Activated CD8-positive, alpha-beta memory T cell treated with anti-CD3 and anti-CD28 coated beads, Interleukin-2, amount 50 U/mL, for 48 hours (primary cell): ENCODE measurements around the gene GPC5.
"Not testable (repeated sequence)": the region's sequence is repeated elsewhere in the genome, so short reads cannot be mapped to it uniquely, and the experiment has no call there.

ENCODE experiments used
- DNase-seq: peaks from one replicate; pipeline ENCODE4 v3.0.0-alpha.2; 2020

GPC5 gene

DNA sequence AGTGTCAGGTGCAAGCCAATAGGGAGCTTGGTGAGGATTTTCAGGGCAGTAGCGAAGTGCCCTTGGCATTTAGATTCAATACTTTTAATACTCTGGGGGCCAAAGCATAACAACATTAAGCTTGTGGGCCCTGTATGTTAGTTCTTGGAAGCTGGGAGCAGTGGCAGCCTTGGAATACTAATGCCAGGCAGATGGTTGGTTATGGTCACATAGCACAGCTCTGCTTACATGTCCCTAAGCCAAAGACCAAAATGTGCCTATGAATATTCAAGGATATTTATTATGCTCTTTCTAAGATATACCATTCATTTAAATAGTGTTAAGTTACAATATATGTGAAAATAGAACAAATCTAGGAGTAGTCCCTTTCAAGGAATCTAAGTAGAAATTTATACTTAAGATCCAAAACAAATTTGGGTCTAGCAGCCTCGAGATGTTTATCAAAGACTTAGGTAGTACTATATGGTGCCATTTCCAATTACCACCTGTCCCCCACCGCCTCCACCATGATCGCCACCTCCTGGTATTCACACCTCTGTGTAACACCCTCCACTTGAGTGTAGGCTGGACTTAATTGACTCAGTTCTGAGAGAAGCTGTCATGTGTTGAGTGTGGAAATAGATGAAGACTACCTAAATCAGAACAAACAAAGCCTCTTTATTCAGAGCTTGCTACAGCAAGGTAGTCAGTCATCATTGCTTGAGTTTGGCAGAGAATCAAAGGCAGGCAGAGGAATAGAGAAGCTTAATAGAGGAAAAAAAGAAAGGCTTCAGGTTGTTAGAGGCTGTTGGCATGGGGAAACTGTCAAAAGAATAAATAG, 261.0 kb downstream of the GPC5 start:
- DNase-seq, result no peak

DNA sequence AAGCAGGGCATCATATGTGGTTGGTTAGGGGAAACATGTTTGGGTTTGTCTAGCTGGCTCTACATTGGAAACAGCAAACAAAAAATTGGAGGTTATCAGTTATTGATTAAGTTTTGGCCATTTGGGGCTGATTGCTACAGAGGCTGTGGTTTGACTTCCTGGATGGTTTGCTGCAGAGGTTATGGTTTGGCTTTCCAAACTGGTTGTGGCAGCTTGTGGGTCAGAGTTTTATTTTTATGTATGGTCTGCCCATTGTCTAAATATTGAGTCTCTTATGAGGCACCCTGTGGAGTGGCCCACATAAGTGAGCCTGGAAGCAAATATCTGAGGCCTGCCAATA, 261.6 kb downstream of the GPC5 start:
- no peak for DNase-seq

DNA sequence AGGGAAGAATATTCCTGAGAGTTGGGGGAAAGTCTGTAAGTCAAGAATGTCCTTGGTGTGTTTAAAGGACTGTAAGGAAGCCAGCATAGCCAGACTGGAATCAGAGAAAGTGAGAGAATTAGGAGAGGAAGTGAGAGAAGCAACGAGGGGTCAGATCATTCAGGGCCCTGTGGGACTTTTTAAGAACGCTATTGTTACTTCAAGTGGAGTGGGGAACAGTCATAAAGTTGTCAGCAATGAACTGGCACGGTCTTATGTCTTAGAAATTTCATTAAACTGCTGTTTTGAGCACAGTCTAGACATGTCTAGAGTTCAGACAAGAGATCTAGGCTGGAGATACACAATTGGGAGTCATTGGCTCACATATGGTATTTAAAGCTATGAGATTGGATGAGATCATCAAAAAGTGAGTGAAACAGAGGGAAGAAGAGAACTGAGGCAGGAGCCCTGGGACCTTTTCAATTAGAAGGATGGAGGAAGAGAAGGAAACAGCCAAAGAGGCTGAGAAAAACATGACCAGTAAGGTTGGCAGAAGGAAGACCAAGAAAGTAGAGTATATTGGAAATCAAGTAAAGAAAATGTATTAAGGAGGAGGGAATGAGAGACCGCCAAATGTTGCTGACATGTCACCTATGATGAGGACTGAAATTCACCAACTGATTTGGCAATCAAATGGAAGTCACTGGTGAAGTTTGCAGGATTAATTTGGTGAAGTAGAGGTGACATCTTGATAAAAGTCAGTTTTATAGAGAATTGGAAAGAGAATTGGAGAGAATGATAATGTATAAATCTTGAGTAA, 263.5 kb downstream of the GPC5 start:
- no peak for DNase-seq

DNA sequence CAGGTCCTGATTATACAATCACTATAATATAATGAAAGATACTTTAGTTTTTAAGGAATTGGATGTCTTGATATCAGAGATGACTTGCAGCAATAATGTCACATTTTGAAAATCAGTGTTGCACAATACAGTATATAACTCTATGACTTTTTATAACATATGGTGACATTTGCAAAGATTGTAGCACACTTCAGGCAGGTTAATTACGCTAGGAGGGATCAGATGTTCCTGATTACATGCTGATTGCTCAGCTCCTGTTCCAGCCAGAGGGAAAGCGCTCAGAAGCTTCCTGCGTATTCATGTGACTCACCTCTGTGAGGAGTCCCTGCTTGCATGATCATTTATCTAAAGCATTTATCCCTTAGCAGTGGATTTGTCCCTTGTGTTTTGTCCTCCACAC, 265.6 kb downstream of the GPC5 start:
- no peak for DNase-seq

DNA sequence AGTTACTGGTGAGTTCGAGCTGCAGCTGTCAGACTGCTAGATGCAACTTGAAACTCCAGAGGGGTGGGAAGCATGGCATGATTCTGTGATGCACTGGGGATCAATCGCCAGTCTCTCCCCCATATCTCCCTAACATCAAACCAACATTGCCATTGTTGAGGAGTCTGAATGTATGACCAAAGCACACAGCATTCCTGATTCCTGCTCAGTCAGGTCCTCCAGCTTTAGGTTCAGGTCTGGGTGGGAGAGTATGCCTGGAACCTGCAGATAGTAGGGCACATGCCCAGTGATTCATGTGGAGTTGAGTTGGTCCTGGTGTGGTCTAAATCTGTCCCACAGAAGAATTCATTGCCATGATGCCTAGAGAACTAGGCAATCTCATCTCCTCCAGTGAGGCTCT, 269.1 kb downstream of the GPC5 start:
- no peak for DNase-seq

DNA sequence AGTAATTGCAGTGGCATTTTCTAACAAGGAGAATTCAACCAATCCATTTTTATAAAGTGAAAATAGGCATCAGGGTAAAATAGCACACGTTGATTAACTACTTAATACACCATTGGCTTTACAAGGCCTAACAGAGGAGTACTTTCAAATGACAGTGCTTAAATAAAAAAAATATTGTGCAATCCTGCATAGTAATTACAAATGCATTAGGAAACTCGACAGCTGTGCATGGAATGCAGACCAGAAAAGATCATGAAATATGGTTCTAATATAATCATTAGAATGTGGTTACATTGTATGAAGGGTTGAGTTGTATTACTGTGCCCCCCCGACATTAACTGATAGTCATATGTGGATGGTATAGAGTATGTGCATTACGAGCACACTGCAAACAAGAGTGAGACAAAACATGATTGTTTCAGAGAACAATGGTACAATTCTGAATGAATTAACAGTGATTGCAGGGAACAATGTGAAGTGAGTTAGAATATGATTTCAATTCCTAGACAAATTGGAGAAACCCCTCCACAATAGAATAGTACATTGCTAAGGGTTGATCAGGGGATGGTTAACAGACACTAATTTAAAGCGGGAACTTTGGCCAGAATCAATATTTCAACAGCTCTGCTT, 270.6 kb downstream of the GPC5 start:
- no peak for DNase-seq

DNA sequence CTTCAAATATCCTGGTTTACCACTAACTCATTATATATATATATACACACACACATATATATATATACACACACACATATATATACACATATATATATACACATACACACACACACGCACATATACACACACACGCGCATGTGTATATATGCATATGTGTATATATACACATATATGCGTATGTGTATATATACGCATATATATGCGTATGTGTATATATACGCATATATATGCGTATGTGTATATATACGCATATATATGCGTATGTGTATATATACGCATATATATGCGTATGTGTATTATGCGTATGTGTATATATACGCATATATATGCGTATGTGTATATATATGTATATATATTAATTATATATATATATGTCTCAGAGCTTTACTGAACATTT, 275.9 kb downstream of the GPC5 start:
- not testable (repeated sequence) for DNase-seq

DNA sequence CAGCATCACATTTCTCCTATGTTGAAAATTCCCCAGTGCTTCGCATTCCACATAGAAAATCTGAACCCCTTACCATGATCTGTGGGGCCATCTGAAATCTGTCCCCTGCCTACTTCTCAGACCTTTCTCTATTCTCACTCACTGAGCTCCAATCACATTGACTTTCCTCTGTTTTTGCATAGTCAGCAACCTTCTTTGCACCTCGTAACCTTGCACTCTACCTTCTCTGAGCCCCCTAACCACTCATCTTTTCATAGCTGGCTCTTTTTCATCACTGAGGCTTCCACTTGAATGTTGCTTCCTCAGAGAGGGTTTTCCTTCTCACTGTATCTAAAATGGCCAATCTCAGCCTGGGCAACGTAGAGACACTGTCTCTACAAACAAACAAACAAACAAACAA, 286.3 kb downstream of the GPC5 start:
- DNase-seq, result no peak

DNA sequence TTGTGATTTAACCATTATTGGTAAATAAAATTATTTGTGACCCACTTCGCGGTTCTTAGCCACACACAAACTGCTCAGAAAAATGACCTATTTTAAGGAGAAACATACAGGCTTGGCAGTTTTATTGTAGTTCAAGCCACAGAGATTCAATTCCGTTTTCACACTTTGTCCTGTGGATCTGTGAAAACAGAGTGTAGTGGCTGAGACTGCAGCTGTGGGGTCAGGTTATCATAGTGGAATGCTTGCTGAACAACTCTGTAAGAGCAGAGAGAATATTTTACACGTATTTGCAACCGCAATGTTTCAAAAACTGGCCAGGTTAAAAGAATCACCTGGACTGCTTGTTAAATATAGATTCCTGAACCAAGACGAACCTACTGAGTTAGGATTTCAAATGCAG, 292.5 kb downstream of the GPC5 start:
- no peak for DNase-seq

DNA sequence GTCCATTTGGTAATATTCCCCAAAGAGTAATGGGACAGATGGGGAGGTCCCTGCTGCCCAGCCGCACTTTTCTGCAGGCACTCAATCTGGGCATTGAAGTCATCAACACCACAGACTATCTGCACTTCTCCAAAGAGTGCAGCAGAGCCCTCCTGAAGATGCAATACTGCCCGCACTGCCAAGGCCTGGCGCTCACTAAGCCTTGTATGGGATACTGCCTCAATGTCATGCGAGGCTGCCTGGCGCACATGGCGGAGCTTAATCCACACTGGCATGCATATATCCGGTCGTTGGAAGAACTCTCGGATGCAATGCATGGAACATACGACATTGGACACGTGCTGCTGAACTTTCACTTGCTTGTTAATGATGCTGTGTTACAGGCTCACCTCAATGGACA, 295.0 kb downstream of the GPC5 start:
- no peak for DNase-seq

DNA sequence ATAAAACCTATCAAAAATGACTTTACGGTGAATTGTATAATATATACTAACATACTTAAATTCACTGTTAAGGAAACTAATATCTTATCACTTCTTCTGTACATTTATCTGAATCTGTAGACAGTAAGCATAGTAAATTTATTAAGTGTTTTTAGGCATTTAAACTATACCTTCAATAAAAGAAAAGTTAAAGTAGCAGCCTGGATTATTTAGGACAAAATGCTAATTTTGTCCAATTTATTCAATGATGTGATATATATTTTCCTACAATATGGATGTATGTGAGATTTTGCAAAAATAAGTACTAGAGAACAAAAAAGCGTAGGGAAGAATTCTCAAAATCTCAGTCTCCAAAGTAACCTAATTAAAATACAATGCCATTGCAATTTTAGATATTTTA, 299.9 kb downstream of the GPC5 start:
- DNase-seq, result no peak

DNA sequence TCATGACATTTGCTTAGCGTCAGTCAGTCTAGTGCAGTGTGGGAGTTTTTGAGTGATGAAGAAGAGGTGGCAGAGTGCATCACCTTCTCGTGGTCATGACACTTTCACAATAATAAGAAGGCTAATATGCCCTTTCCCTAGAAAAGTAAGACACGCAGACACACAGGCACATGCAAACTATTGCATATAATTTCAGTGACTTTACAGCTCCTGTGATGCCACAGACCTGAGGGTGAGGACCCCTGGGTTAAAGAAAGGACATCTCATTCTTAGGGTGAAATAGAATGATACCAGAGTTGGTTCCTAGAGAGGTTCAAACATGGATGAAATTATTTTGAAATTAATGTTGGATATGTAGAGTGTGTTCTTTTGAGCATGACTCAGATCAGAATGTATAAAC, 300.3 kb downstream of the GPC5 start:
- DNase-seq, result no peak

DNA sequence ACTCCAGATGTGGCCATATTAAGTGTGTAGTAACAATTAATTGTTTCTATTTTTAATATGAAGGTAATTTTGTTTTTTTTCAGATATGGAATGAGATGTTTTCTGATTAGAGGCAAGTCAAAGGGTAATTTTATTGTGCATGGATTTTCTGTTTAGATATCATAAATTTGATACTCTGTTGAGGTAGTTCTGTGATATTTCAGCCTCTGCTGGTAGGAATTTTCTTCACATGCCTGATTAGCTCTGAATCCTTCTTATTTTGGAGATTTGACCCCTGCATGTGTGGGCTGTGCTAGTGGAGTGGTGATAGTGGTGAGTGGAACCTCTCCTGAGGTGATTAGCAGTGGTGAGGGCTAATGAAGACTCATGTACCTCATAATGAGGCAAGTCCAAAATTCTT, 301.4 kb downstream of the GPC5 start:
- DNase-seq, result no peak

DNA sequence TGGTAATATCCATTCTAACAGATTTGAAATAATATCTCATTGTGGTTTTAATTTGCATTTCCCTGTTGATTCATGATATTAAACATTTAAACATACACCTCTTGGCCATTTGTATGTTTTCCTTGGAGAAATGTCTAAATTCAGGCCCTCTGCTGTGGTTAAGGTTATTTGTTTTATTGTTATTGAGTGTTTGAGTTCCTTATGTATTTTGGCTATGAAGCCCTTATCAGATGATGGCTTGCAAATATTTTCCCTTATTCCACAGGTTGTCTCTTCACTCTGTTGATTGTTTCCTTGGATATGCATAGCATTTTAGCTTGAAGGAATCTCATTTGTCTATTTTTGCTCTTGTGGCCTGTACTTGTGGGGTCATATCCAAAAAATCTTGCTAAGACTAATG, 303.6 kb downstream of the GPC5 start:
- DNase-seq, result no peak

DNA sequence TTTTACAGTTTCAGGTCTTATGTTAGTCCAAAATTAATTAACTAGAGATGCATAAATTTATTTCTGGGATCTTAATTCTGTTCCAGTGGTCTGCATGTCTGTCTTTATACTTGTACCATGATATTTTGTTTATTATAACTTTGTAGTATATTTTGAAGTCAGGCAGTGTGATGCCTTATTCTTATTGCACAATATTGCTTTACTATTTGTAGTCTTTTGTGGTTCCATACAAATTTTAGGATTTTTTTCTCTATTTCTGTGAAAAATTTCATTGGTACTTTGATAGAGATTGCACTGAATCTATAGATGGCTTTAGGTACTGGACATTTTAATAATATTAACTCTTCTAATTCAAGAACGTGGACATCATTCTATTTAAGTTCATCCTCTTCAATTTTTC, 304.0 kb downstream of the GPC5 start:
- DNase-seq, result no peak

DNA sequence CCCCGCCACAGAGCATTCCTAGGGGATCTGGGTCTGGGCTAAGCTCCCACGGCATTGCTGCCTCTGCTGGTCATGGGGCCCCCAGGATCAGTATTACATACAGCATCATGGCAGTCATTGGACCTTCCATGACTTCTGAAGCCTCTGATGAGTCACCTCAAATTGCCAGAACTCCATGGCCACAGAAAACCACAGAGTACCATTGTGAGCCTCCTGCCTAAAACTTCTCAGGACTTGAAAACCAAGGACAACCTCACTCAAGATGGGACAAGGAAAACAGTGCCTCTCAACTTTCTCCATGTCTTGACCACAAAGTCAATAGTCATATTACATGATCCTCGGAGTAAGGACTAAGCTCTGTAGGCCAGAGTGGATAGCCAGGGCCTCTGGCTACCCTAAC, 306.0 kb downstream of the GPC5 start:
- DNase-seq, result no peak

DNA sequence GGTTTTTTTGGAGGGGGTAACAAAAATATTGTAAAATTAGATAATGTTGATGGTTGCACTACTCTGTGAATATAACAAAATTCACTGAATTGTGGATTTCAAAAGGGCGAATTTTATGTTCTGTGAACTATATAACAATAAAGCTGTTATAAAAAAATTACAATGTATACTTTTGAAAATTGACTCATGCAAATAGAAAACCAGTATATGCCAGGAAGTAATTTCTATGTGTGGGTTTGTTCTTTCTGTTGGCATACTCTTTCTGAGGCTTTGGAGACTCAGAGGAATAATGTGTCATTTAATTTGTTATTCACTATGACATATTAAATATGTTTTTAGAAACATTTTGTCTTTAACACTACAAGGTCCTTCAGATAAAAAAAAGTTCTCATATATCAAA, 310.1 kb downstream of the GPC5 start:
- no peak for DNase-seq

DNA sequence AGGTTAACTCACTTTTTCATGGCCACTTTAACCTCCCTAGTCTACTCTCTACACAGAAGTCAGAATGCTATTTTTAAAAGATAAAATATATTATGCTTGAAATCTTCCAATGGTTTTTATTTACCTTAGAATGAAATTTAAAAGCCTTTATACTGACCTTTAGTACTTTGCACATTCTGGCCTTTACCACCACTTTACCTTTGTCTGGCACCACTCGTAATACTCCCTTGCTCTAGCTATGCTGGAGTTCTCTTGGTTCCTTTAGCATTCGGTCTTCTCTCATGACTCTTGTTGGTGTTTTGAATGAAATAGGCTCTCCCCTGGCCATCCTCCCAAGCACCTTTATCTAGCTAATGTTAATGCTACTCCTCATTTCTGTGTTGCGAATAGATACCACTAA, 310.8 kb downstream of the GPC5 start:
- no peak for DNase-seq

DNA sequence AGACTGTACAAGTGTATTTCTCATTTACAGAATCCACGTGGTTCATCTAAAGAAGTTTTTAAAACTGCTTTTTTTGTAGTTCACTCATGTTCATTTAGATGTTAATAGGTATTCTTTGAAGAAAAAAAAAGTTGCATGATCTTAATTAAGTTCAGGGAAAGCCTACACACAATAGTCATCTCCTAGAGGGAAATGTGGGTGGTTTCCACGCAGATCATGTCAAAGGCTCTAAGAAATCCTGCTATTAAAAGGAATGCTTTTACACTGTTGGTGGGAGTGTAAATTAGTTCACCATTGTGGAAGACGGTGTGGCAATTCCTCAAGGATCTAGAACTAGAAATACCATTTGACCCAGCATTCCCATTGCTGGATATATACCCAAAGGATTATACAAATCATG, 312.3 kb downstream of the GPC5 start:
- DNase-seq, result no peak

DNA sequence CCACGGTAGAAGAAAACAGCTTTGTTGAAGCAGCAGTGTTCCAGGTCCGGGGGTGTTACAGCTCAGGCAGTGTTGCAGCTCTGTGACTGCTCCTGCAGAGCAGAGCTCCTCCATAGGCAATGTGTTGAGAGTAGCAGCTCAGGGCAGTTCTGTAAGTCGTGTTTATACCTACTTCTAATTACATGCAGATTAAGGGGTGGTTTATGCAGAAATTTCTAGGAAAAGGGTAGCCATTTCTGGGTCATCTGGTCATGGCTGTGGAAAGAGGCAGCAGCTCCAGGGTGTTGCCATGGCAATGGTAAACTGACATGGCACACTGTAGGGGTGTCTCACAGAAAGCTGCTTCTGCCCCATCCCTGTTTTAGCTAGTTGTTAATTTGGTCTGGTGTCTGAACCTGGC, 316.4 kb downstream of the GPC5 start:
- no peak for DNase-seq

DNA sequence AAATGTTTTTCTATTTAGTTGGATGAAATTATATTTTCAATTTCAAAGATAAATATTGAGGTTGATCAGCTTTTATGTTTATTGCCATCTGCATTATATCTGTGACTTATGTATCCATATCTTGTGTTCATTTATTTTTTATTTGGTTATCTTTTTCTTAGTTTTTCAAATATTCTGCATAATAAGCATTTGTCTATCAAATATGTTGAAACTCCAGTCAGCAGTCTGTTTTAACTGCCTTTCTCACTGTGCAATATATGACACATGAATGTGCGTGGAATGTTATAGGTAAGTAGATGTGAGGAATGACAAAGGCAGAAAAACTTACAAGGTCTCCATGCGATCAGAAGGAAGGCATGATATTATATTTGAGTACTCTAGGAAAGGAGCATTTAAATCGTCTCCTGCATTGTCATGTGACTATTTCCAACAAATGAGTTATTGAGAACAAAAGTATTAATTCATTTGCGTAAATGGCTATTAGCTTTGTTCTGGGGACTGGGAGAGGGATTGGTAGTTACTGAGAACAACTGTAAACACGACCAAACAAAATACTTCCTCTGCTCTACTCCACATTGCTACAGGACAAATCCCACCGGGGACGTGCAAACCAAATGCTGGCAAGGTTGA, 318.1 kb downstream of the GPC5 start:
- no peak for DNase-seq

DNA sequence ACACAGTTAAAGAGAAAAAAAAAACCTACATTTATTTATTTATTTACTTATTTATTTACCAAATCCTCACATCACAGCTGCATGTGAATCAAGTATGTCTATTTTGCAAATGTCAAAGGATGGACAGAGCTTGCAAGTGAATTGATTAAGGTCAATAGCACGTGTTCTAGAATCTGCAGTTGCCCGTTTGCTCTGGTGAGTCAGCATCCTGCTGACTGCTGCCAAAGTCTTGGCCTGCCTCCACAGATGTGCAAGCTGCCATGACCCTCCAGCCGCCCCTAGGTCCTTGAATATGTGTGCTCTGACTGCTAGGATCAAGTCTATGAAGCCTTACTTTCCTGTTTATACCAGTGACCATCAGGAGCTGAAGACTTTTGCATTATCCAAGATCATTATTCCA, 320.6 kb downstream of the GPC5 start:
- no peak for DNase-seq

DNA sequence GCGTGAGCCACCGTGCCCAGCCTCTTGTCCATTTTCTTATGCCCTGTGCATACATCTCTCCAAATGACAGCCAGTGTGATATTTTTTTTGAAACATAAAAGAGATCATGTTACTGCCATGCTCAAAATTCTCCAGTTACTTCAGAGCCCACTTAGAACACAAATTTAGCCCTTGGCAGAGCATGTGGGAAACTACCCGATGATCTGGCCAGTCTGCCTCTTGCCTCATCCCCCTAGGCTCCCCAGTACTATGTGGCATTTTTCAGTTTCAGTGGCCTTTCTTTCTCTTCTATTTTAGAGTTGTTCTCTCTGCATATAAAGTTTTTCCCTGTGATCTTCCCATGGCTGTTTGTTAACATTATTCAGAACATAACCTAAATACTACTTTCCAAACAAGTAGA, 323.0 kb downstream of the GPC5 start:
- DNase-seq, result no peak
